Parathyroid adenoma (tissue), 2 donors: ENCODE data around the gene RTN4RL2.

ENCODE experiments used
- H2AFZ ChIP-seq: fragments of 300-600 bp; sonication (generic); one replicate; pipeline ENCODE4 v1.7.0; 2017; ENCODE audit warnings: antibody characterized with exemption, mild to moderate bottlenecking
- H3K27ac ChIP-seq: fragments of 300-600 bp; sonication (generic); one replicate; pipeline ENCODE4 v1.7.0; 2017
- H3K27me3 ChIP-seq: fragments of 300-600 bp; sonication (generic); one replicate; pipeline ENCODE4 v1.7.0; 2017; ENCODE audit warnings: low read length; ENCODE audit not compliant: control insufficient read depth, insufficient read depth
- H3K36me3 ChIP-seq: fragments of 300-600 bp; sonication (generic); one replicate; pipeline ENCODE4 v1.7.0; 2017; ENCODE audit warnings: low read length; ENCODE audit not compliant: control insufficient read depth, insufficient read depth
- H3K4me1 ChIP-seq: fragments of 300-600 bp; sonication (generic); one replicate; pipeline ENCODE4 v1.7.0; 2017; ENCODE audit warnings: control low read depth
- H3K4me2 ChIP-seq: fragments of 300-600 bp; sonication (generic); one replicate; pipeline ENCODE4 v1.7.0; 2017; ENCODE audit warnings: low read length
- H3K4me3 ChIP-seq: fragments of 300-600 bp; sonication (generic); one replicate; pipeline ENCODE4 v1.7.0; 2017; ENCODE audit warnings: low read depth, low read length
- H3K79me2 ChIP-seq: fragments of 300-600 bp; sonication (generic); one replicate; pipeline ENCODE4 v1.7.0; 2017; ENCODE audit warnings: control low read depth
- H3K9ac ChIP-seq: fragments of 300-600 bp; sonication (generic); one replicate; pipeline ENCODE4 v1.7.0; 2017; ENCODE audit warnings: mild to moderate bottlenecking
- H3K9me3 ChIP-seq: fragments of 300-600 bp; sonication (generic); one replicate; pipeline ENCODE4 v1.7.0; 2017; ENCODE audit warnings: low read length; ENCODE audit not compliant: control insufficient read depth
- CTCF ChIP-seq: fragments of 300-600 bp; sonication (generic); IDR thresholded peaks from one replicate; pipeline ENCODE4 v1.7.0; 2017; ENCODE audit warnings: antibody characterized with exemption, mild to moderate bottlenecking
- donor health status: primary hyperparathyroidism.

Gene RTN4RL2

GRCh38 chr11:57521116-57521515, 60.8 kb downstream of the RTN4RL2 start:
- Histone ChIP-seq H3K36me3 (no peaks in the 10 kb centered on the region), H3K4me1 (no peaks in the 10 kb centered on the region), H3K27ac (no peak overlapping the region), H3K4me2 (no peak overlapping the region), H3K4me3 (no peak overlapping the region), H3K79me2 (no peaks in the 10 kb centered on the region), H3K9ac (no peak overlapping the region), H3K9me3 (no peaks in the 10 kb centered on the region), H2AFZ (no peak overlapping the region), H3K27me3 (no peaks in the 10 kb centered on the region)
- TF ChIP-seq CTCF, result no peak

- no peak overlapping the region for H2AFZ ChIP-seq
- no peaks in the 10 kb centered on the region for H3K9me3 ChIP-seq
- no peaks in the 10 kb centered on the region for H3K27me3 ChIP-seq
- no peaks in the 10 kb centered on the region for H3K4me1 ChIP-seq
- H3K27ac ChIP-seq, result no peak overlapping the region
- H3K79me2 ChIP-seq, result no peaks in the 10 kb centered on the region
- no peak overlapping the region for H3K4me3 ChIP-seq
- H3K4me2 ChIP-seq, result no peak overlapping the region
- H3K9ac ChIP-seq, result no peak overlapping the region
- no peak for TF ChIP-seq CTCF
- H3K36me3 ChIP-seq, result no peaks in the 10 kb centered on the region
These were observed 63.1 kb downstream of the RTN4RL2 start for GRCh38 chr11:57523419-57523818.
